Transverse colon (tissue), 4 donors: ENCODE results near the gene ZKSCAN3.

ENCODE experiments used
- EP300 ChIP-seq: sonication (generic); formaldehyde crosslinking; IDR thresholded peaks from one replicate; pipeline ENCODE4 v1.6.1; 2017; ENCODE audit warnings: antibody characterized with exemption, low read depth
- POLR2A ChIP-seq: fragments of 450-650 bp; IDR thresholded peaks from one replicate; pipeline ENCODE4 v1.6.1; 2016; ENCODE audit warnings: antibody characterized with exemption, mild to moderate bottlenecking, moderate library complexity
- POLR2AphosphoS5 ChIP-seq, 3 donors: sonication (generic); formaldehyde crosslinking; IDR thresholded peaks; one replicate each; pipeline ENCODE4 v1.6.1; 2016; ENCODE audit warnings: antibody characterized with exemption in 3 of 3
- TF ChIP-seq, protein P1 (sequence below), 5 experiments: fragments of 200-600 bp in 3 of 5; fragments of 450-650 bp in 2 of 5; sonication (generic) in 3 of 5; IDR thresholded peaks; 1 replicate in 2 of 5; 2 replicates in 3 of 5; pipeline ENCODE4 v1.5.1; 2016 to 2017; ENCODE audit warnings: antibody characterized with exemption in 5 of 5, inconsistent platforms in 3 of 5, mild to moderate bottlenecking in 2 of 5, moderate library complexity in 1 of 5

DNA sequence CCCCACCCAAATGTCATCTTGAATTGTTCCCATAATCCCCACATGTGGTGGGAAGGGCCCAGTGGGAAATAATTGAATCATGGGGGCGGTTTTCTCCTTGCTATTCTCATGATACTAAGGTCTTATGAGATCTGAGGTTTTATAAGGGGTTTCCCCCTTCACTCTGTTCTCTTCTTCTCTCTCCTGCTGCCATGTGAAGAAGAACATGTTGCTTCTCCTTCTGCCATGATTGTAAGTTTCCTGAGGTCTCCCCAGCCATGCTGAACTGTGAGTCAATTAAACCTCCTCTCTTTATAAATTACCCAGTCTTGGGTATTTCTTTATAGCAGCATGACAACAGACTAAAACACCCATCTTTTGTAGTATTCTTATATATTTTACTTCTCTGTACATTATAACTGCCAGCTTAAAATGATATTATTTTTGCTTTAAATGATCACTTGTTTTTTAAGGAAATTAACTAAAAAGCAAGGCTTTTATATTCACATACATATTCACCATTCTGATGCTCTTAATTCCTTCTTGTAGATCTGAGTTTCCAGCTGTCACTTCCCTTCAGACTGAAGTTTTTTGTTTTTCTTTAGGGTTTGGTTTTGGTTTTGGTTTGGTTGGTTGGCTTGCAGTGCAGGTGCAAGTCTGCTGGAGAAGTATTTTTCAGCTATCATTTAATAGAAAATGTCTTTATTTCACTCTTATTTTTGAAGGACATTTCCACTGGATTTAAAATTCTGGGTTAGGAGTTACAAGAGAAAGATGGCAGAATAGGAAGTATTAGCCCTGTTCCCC lies 9.2 kb upstream of the ZKSCAN3 start:
- TF ChIP-seq POLR2AphosphoS5 (IDR thresholded peaks at IDR 0.05) (no peak), POLR2A (no peak), EP300 (no peak)
- TF ChIP-seq, protein P1, sequence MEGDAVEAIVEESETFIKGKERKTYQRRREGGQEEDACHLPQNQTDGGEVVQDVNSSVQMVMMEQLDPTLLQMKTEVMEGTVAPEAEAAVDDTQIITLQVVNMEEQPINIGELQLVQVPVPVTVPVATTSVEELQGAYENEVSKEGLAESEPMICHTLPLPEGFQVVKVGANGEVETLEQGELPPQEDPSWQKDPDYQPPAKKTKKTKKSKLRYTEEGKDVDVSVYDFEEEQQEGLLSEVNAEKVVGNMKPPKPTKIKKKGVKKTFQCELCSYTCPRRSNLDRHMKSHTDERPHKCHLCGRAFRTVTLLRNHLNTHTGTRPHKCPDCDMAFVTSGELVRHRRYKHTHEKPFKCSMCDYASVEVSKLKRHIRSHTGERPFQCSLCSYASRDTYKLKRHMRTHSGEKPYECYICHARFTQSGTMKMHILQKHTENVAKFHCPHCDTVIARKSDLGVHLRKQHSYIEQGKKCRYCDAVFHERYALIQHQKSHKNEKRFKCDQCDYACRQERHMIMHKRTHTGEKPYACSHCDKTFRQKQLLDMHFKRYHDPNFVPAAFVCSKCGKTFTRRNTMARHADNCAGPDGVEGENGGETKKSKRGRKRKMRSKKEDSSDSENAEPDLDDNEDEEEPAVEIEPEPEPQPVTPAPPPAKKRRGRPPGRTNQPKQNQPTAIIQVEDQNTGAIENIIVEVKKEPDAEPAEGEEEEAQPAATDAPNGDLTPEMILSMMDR (IDR thresholded peaks at IDR 0.05) = no peak
